Measurements from ENCODE around the gene ZHX3.

- TF ChIP-seq TAF1 (IDR thresholded peaks at IDR 0.05; ENCODE audit: low read depth, low read length), result no peak
- no peak for TF ChIP-seq POLR2A (IDR thresholded peaks at IDR 0.05; ENCODE audit: low read depth, low read length)
- TF ChIP-seq SPI1 (IDR thresholded peaks at IDR 0.05; ENCODE audit: low read depth, low read length), result no peak
- TF ChIP-seq POLR2AphosphoS5 (IDR thresholded peaks at IDR 0.05; ENCODE audit: low read depth, low read length), result no peak
- no peak for TF ChIP-seq POU2F2 (IDR thresholded peaks at IDR 0.05; ENCODE audit: low read depth, low read length)
Observed at GRCh38 chr20:41261260-41261659, 56.3 kb downstream of the ZHX3 start.

All from GM12891 (cell line).